Measurements from ENCODE around the gene DDB1.

The DDB1 gene

DNA sequence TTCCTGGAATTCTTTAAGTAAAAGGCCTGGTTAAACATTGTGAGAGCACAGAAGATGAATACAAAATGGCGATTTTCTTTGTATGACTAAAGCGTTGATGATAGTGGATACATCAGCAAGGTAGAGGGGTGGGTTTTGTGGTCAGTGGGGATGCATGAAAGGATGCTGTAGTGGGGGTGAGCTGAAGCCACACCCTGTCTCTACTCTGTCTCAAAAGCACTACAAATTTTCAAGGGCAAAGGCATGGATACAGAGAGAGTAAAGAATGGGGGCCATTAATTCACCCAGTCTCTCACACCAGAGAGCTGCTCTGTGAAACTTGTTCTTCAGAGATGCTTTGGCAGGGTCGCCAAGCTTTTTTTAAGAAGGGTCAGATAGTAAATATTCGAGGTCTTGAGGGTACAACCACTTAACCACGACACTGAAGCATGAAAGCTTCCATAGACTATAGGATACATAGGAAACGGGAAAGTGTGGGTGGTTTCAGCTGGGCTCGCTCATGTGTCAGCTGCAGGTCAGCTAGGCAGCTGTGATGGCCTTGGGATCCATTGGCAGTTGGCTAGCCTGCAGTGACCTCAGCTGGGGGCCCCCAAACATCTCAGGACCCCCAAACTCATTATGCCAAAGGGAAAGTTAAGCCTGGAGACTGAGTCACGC is 37.6 kb upstream of the DDB1 start:
- no peak for DNase-seq (ENCODE audit: low read depth)
- H3K4me3 ChIP-seq (ENCODE audit: control insufficient read depth, low read depth, low read length), result no peak overlapping the region
- no peak for TF ChIP-seq CTCF (IDR thresholded peaks at IDR 0.05; ENCODE audit: control insufficient read depth, insufficient read depth, low read depth, low read length, missing control alignments)

DNA sequence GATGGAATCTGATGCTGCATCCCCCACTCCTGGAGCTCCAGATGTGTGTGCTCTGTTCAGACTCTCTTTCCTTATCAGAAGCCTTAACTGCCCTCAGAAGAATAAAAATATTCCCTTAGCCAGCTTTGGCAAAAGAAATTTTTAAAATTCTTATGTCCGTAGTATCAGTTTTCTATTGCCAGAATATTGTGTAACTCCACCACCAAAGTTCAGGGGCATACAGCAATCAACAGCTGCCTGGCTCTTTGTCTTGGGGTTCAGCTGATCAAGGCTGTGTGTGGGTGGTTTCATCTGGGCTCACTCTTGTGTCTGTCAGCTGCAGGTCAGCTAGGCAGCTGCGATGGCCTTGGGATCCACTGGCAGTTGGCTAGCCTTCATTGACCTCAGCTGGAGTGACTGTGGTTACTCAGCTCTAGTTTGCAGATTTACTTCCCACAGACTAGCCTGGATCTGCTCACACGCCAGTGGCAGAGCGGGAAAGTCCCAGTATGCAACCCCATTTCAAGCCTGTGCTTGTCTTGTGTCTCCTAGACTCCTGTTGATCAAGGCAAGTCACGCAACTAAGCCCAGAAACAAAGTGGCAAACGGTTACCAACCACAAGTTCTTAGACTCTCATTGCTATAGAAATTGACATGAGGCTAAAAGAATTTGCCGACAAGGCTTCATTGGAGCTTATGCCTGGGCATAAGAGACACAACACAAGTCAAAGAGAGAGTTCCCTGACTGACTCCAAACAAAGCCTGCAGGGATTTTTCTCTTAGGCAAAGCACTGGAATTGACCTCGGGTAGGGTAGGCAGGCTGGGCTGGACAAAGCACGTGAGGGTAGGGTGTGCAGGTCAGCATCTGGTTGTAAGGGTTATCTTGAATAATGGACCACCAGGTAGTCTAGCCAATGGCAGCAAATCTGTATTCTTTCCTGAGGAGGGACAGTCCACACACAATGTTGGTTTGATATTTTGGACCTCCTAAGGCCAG is 36.8 kb upstream of the DDB1 start:
- TF ChIP-seq CTCF (IDR thresholded peaks at IDR 0.05; ENCODE audit: control insufficient read depth, insufficient read depth, low read depth, low read length, missing control alignments), result no peak
- DNase-seq (ENCODE audit: low read depth), result peak; percentile 99
- no peak overlapping the region for H3K4me3 ChIP-seq (ENCODE audit: control insufficient read depth, low read depth, low read length)

GRCh38 chr11:61368646-61369045 is 35.7 kb upstream of the DDB1 start:
- DNase-seq (ENCODE audit: low read depth), result no peak
- TF ChIP-seq CTCF (IDR thresholded peaks at IDR 0.05; ENCODE audit: control insufficient read depth, insufficient read depth, low read depth, low read length, missing control alignments), result no peak

GRCh38 chr11:61367406-61367805 is 34.5 kb upstream of the DDB1 start:
- DNase-seq (ENCODE audit: low read depth), result no peak
- no peak overlapping the region for H3K4me3 ChIP-seq (ENCODE audit: control insufficient read depth, low read depth, low read length)
- no peak for TF ChIP-seq CTCF (IDR thresholded peaks at IDR 0.05; ENCODE audit: control insufficient read depth, insufficient read depth, low read depth, low read length, missing control alignments)

More at GRCh38 chr11:61368646-61369045, 35.7 kb upstream of the DDB1 start:
- no peak overlapping the region for H3K4me3 ChIP-seq (ENCODE audit: control insufficient read depth, low read depth, low read length)

- no peak for TF ChIP-seq CTCF (IDR thresholded peaks at IDR 0.05; ENCODE audit: control insufficient read depth, insufficient read depth, low read depth, low read length, missing control alignments)
- H3K4me3 ChIP-seq (ENCODE audit: control insufficient read depth, low read depth, low read length), result no peak overlapping the region
- no peak for DNase-seq (ENCODE audit: low read depth)
Measured at GRCh38 chr11:61364012-61364675, 31.2 kb upstream of the DDB1 start.

- no peak for DNase-seq (ENCODE audit: low read depth)
- no peak for TF ChIP-seq CTCF (IDR thresholded peaks at IDR 0.05; ENCODE audit: control insufficient read depth, insufficient read depth, low read depth, low read length, missing control alignments)
- H3K4me3 ChIP-seq (ENCODE audit: control insufficient read depth, low read depth, low read length), result peak overlapping the region; percentile 80
Measured at GRCh38 chr11:61362542-61362875, 29.6 kb upstream of the DDB1 start.
